ENCODE measurements around the gene NOX4.

DNA sequence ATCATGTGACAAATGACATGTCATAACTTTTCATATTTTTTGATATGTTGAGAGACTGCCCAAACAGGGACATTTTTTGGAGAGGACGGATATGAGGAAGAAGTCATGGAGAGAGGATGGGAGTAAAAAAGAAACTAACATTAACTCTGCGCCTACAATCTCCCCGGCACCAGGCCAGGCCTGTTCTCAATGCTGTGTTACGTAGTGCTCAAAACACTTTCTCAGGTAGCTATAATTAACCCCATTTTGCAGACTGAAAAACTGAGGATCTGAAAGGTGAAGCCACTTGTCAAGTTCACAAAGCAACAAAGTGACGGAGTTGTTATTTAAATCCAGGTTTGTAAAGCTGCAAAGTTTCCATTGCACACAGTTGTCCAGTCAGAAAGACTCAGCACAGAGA lies 17.4 kb upstream of the NOX4 start:
- TF ChIP-seq, protein P1, sequence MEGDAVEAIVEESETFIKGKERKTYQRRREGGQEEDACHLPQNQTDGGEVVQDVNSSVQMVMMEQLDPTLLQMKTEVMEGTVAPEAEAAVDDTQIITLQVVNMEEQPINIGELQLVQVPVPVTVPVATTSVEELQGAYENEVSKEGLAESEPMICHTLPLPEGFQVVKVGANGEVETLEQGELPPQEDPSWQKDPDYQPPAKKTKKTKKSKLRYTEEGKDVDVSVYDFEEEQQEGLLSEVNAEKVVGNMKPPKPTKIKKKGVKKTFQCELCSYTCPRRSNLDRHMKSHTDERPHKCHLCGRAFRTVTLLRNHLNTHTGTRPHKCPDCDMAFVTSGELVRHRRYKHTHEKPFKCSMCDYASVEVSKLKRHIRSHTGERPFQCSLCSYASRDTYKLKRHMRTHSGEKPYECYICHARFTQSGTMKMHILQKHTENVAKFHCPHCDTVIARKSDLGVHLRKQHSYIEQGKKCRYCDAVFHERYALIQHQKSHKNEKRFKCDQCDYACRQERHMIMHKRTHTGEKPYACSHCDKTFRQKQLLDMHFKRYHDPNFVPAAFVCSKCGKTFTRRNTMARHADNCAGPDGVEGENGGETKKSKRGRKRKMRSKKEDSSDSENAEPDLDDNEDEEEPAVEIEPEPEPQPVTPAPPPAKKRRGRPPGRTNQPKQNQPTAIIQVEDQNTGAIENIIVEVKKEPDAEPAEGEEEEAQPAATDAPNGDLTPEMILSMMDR (IDR thresholded peaks at IDR 0.05; ENCODE audit: extremely low read depth in 1 of 2, insufficient read depth in 1 of 2, low read depth in 1 of 2, low read length in 2 of 2) = no peak
- TF ChIP-seq, protein P2, sequence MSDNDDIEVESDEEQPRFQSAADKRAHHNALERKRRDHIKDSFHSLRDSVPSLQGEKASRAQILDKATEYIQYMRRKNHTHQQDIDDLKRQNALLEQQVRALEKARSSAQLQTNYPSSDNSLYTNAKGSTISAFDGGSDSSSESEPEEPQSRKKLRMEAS (IDR thresholded peaks at IDR 0.05; ENCODE audit: insufficient read depth, insufficient read length) = no peak
- no peak for TF ChIP-seq EZH2 (IDR thresholded peaks at IDR 0.05; ENCODE audit: borderline replicate concordance, low read depth, low read length, severe bottlenecking)
- TF ChIP-seq POLR2AphosphoS5 (IDR thresholded peaks at IDR 0.05; ENCODE audit: insufficient read depth, low read depth, low read length) = no peak
